Bronchial smooth muscle cell (primary cell): ENCODE measurements around the gene LY6G5B. TPM values are rescaled to one million over a fixed set of nuclear protein-coding genes. Genes with fewer than 3 reads are reported as not detected.

Experiments used
- total RNA-seq: library from RNA; depleted of rRNA; stranded (reverse); fragments of >200 nt; gene quantifications from 2 replicates; pipeline ENCODE4 v1.2.1, GENCODE V29; 2014

The LY6G5B gene
- total RNA-seq, 1 donor from 2014 or later: 2.2 TPM

Other genes with a start within 250 kb of the LY6G5B start
- 3.1 and 6.1 TPM in 2 replicates for gene MICB, start 171.8 kb upstream of the LY6G5B start, total RNA-seq
- not detected in 2 replicates for gene MCCD1, start 141.0 kb upstream of the LY6G5B start, total RNA-seq
- gene DDX39B, start 128.0 kb upstream of the LY6G5B start, total RNA-seq: 324 and 339 TPM in 2 replicates
- gene ATP6V1G2, start 123.4 kb upstream of the LY6G5B start, total RNA-seq: 8.9 and 10.4 TPM in 2 replicates
- gene NFKBIL1, start 122.4 kb upstream of the LY6G5B start, total RNA-seq: 32.9 and 39.4 TPM in 2 replicates
- not detected in 2 replicates for gene LTA, start 97.7 kb upstream of the LY6G5B start, total RNA-seq
- not detected in 2 replicates for gene TNF, start 94.4 kb upstream of the LY6G5B start, total RNA-seq
- not detected in 2 replicates for gene LTB, start 87.6 kb upstream of the LY6G5B start, total RNA-seq
- gene LST1, start 83.7 kb upstream of the LY6G5B start, total RNA-seq: 0.09 and 0.32 TPM in 2 replicates
- not detected in 2 replicates for gene NCR3, start 77.0 kb upstream of the LY6G5B start, total RNA-seq
- gene AIF1, start 54.7 kb upstream of the LY6G5B start, total RNA-seq: not detected in 2 replicates
- 18.4 and 18.6 TPM in 2 replicates for gene PRRC2A, start 49.3 kb upstream of the LY6G5B start, total RNA-seq
- 81.1 and 90.6 TPM in 2 replicates for gene BAG6, start 17.3 kb upstream of the LY6G5B start, total RNA-seq
- 1.6 and 1.8 TPM in 2 replicates for gene APOM, start 14.1 kb upstream of the LY6G5B start, total RNA-seq
- 16.9 and 19.9 TPM in 2 replicates for gene C6orf47, start 9.2 kb upstream of the LY6G5B start, total RNA-seq
- gene GPANK1, start 5.0 kb upstream of the LY6G5B start, total RNA-seq: 12.2 and 14.3 TPM in 2 replicates
- 70.2 and 83.9 TPM in 2 replicates for gene CSNK2B, start 3.9 kb upstream of the LY6G5B start, total RNA-seq
- 0.09 and 0.63 TPM in 2 replicates for gene LY6G5C, start 11.1 kb downstream of the LY6G5B start, total RNA-seq
- gene ABHD16A, start 33.3 kb downstream of the LY6G5B start, total RNA-seq: 54.5 and 96.4 TPM in 2 replicates
- gene LY6G6F, start 36.9 kb downstream of the LY6G5B start, total RNA-seq: not detected in 2 replicates
- 0.47 TPM in 1 of 2 replicates, not detected in the other for gene LY6G6D, start 45.4 kb downstream of the LY6G5B start, total RNA-seq
- gene LY6G6C, start 51.8 kb downstream of the LY6G5B start, total RNA-seq: not detected in 2 replicates
- gene MPIG6B, start 53.4 kb downstream of the LY6G5B start, total RNA-seq: not detected in 2 replicates
- gene DDAH2, start 59.3 kb downstream of the LY6G5B start, total RNA-seq: 152 and 207 TPM in 2 replicates
- gene CLIC1, start 66.6 kb downstream of the LY6G5B start, total RNA-seq: 521 and 664 TPM in 2 replicates
- gene MSH5, start 70.0 kb downstream of the LY6G5B start, total RNA-seq: 2.7 and 3.6 TPM in 2 replicates
- gene SAPCD1, start 92.7 kb downstream of the LY6G5B start, total RNA-seq: 0.26 and 1.3 TPM in 2 replicates
- gene VWA7, start 107.4 kb downstream of the LY6G5B start, total RNA-seq: 0.79 and 0.86 TPM in 2 replicates
- 28.1 and 36.1 TPM in 2 replicates for gene VARS1, start 125.8 kb downstream of the LY6G5B start, total RNA-seq
- gene LSM2, start 137.0 kb downstream of the LY6G5B start, total RNA-seq: 17.8 and 19.1 TPM in 2 replicates
- 1.7 and 2.3 TPM in 2 replicates for gene HSPA1L, start 145.3 kb downstream of the LY6G5B start, total RNA-seq
- gene HSPA1A, start 145.6 kb downstream of the LY6G5B start, total RNA-seq: 92.2 and 182 TPM in 2 replicates
- gene HSPA1B, start 157.8 kb downstream of the LY6G5B start, total RNA-seq: 149 and 280 TPM in 2 replicates
- gene NEU1, start 192.8 kb downstream of the LY6G5B start, total RNA-seq: 73.7 and 87.3 TPM in 2 replicates
- 0.52 TPM in 1 of 2 replicates, not detected in the other for gene SLC44A4, start 209.0 kb downstream of the LY6G5B start, total RNA-seq
- gene EHMT2, start 227.7 kb downstream of the LY6G5B start, total RNA-seq: 76.3 and 106 TPM in 2 replicates
- gene ZBTB12, start 232.1 kb downstream of the LY6G5B start, total RNA-seq: 9.6 and 14.6 TPM in 2 replicates